Measurements from ENCODE around the gene PCDHA8.
"Not testable (repeated sequence)": the region's sequence is repeated elsewhere in the genome, so short reads cannot be mapped to it uniquely, and the experiment has no call there.

PCDHA8 gene

GRCh38 chr5:140840978-140841962 is at the start of gene PCDHA8:
TSS of gene PCDHA8 (plus strand) at chr5:140841187. CDS start at chr5:140841322, 135 bp downstream.
- no peak for DNase-seq

GRCh38 chr5:140794595-140795258 is 46.3 kb upstream of the PCDHA8 start, which contains the start of gene PCDHA2:
TSS of gene PCDHA2 (plus strand) at chr5:140794852.
- no peak for DNase-seq

- no peak for DNase-seq
Observed at GRCh38 chr5:140795259-140795641, 45.7 kb upstream of the PCDHA8 start.

- DNase-seq, result not testable (repeated sequence)
Observed at GRCh38 chr5:140796072-140796717, 44.8 kb upstream of the PCDHA8 start.

GRCh38 chr5:140796718-140797095 is 44.3 kb upstream of the PCDHA8 start:
- DNase-seq, result no peak

- DNase-seq, result no peak
Observed at GRCh38 chr5:140800816-140801493, 40.0 kb upstream of the PCDHA8 start, which contains the start of gene PCDHA3. TSS of gene PCDHA3 (plus strand) at chr5:140801057.

- no peak for DNase-seq
Observed at GRCh38 chr5:140801494-140801841, 39.5 kb upstream of the PCDHA8 start.

- DNase-seq, result not testable (repeated sequence)
Observed at GRCh38 chr5:140802381-140802780, 38.6 kb upstream of the PCDHA8 start.

- no peak for DNase-seq
Observed at GRCh38 chr5:140802781-140803271, 38.2 kb upstream of the PCDHA8 start.

- no peak for DNase-seq
Observed at GRCh38 chr5:140806834-140807775, 33.9 kb upstream of the PCDHA8 start, which contains the start of gene PCDHA4. TSS of gene PCDHA4 (plus strand) at chr5:140807068.

- DNase-seq, result not testable (repeated sequence)
Observed at GRCh38 chr5:140808241-140808888, 32.6 kb upstream of the PCDHA8 start.

GRCh38 chr5:140808889-140809291 is 32.1 kb upstream of the PCDHA8 start:
- no peak for DNase-seq

GRCh38 chr5:140821375-140822280 is 19.4 kb upstream of the PCDHA8 start, which contains the start of gene PCDHA5:
TSS of gene PCDHA5 (plus strand) at chr5:140821613.
- DNase-seq, result no peak

- no peak for DNase-seq
Observed at GRCh38 chr5:140822281-140822629, 18.7 kb upstream of the PCDHA8 start.

GRCh38 chr5:140822969-140823368 is 18.0 kb upstream of the PCDHA8 start:
- not testable (repeated sequence) for DNase-seq

GRCh38 chr5:140823475-140823874 is 17.5 kb upstream of the PCDHA8 start:
- no peak for DNase-seq

- DNase-seq, result no peak
Observed at GRCh38 chr5:140827704-140828361, 13.2 kb upstream of the PCDHA8 start, which contains the start of gene PCDHA6. TSS of gene PCDHA6 (plus strand) at chr5:140827960. CDS start at chr5:140828092, 132 bp downstream.

GRCh38 chr5:140828362-140828737 is 12.6 kb upstream of the PCDHA8 start:
- DNase-seq, result no peak
